Right lobe of liver (tissue), 4 donors: ENCODE measurements around the gene FAM184A.

ENCODE experiments used
- POLR2A ChIP-seq: fragments of 450-650 bp; IDR thresholded peaks from one replicate; pipeline ENCODE4 v1.6.1; 2017; ENCODE audit warnings: antibody characterized with exemption, mild to moderate bottlenecking
- TF ChIP-seq, protein P1 (sequence below), 4 donors: fragments of 200-600 bp in 3 of 4; fragments of 450-650 bp in 1 of 4; IDR thresholded peaks; one replicate each; pipeline versions ENCODE4 v1.5.1 to v1.8.0; 2016 to 2022; ENCODE audit warnings: antibody characterized with exemption in 4 of 4, mild to moderate bottlenecking in 2 of 4
- donor health status: DM: no; HTN: no; CAD: no.
- donor health status: DM: no; HTN: no; CAD: no.
- donor health status: DM: no; HTN: yes; CAD: no.

- TF ChIP-seq, protein P1, sequence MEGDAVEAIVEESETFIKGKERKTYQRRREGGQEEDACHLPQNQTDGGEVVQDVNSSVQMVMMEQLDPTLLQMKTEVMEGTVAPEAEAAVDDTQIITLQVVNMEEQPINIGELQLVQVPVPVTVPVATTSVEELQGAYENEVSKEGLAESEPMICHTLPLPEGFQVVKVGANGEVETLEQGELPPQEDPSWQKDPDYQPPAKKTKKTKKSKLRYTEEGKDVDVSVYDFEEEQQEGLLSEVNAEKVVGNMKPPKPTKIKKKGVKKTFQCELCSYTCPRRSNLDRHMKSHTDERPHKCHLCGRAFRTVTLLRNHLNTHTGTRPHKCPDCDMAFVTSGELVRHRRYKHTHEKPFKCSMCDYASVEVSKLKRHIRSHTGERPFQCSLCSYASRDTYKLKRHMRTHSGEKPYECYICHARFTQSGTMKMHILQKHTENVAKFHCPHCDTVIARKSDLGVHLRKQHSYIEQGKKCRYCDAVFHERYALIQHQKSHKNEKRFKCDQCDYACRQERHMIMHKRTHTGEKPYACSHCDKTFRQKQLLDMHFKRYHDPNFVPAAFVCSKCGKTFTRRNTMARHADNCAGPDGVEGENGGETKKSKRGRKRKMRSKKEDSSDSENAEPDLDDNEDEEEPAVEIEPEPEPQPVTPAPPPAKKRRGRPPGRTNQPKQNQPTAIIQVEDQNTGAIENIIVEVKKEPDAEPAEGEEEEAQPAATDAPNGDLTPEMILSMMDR (IDR thresholded peaks at IDR 0.05): no peak
- TF ChIP-seq POLR2A: no peak
Measured at GRCh38 chr6:119076576-119077390, 1.7 kb downstream of the FAM184A start.
